WTC11 (cell line): Measurements from ENCODE around the gene STAU1. TPM values are rescaled to one million over a fixed set of nuclear protein-coding genes. Genes with fewer than 3 reads are reported as not detected.
A peak's percentile ranks its signal among the peaks of the same experiment; 100 is the strongest.

ENCODE experiments used
- ATAC-seq: fragments of 200-7000 bp; cut with Tn5 transposase; 2 replicates; pipeline ENCODE4 v1.10.0; 2021; ENCODE audit warnings: mild to moderate bottlenecking, moderate library complexity
- CTCF ChIA-PET: fragments of 300-600 bp; sonication (Branson Sonifier 250); formaldehyde crosslinking; loops from one replicate; lab custom pipeline; 2021; ENCODE audit warnings: antibody characterized with exemption; lab: Charles Lee
- POLR2A ChIA-PET: fragments of 350-600 bp; sonication (Branson Sonifier 250); formaldehyde crosslinking; loops from one replicate; lab custom pipeline; 2021; ENCODE audit warnings: antibody characterized with exemption; lab: Charles Lee
- DNase-seq: peaks from one replicate; pipeline ENCODE4 v3.0.0; 2021; ENCODE audit warnings: low spot score
- H3K27ac Mint-ChIP-seq: 2 replicates; pipeline ENCODE4 v1.8.0; 2021; ENCODE audit warnings: mixed read lengths
- H3K27me3 Mint-ChIP-seq: 2 replicates; pipeline ENCODE4 v1.8.0; 2021; ENCODE audit warnings: low read depth, mild to moderate bottlenecking, moderate library complexity, mixed read lengths
- H3K36me3 Mint-ChIP-seq: 2 replicates; pipeline ENCODE4 v1.8.0; 2021; ENCODE audit warnings: mixed read lengths
- H3K4me1 Mint-ChIP-seq: 2 replicates; pipeline ENCODE4 v1.8.0; 2022; ENCODE audit warnings: mixed read lengths
- H3K4me3 Mint-ChIP-seq: 2 replicates; pipeline ENCODE4 v1.8.0; 2021; ENCODE audit warnings: mild to moderate bottlenecking, moderate library complexity, mixed read lengths
- H3K9me3 Mint-ChIP-seq: 2 replicates; pipeline ENCODE4 v1.8.0; 2021; ENCODE audit warnings: mixed read lengths
- ATF2 ChIP-seq: sonication (generic); formaldehyde crosslinking; IDR thresholded peaks from 2 replicates; pipeline ENCODE4 v1.8.1; 2022; ENCODE audit warnings: low read depth, missing genetic modification reagents, borderline replicate concordance
- ATF6 ChIP-seq: sonication (generic); formaldehyde crosslinking; IDR thresholded peaks from 2 replicates; pipeline ENCODE4 v1.8.1; 2023; ENCODE audit warnings: mild to moderate bottlenecking, missing genetic modification reagents
- E2F4 ChIP-seq: sonication (generic); formaldehyde crosslinking; IDR thresholded peaks from 2 replicates; pipeline ENCODE4 v1.8.1; 2022; ENCODE audit warnings: low read depth, mild to moderate bottlenecking, moderate library complexity, missing genetic modification reagents, borderline replicate concordance
- GRHL2 ChIP-seq: fragments of 250-450 bp; sonication (Bioruptor Pico); IDR thresholded peaks from 2 replicates; pipeline ENCODE4 v1.8.0; 2022; ENCODE audit warnings: mild to moderate bottlenecking, moderate library complexity; ENCODE audit not compliant: insufficient replicate concordance, severe bottlenecking
- MLX ChIP-seq: sonication (generic); formaldehyde crosslinking; IDR thresholded peaks from 2 replicates; pipeline ENCODE4 v1.8.1; 2023; ENCODE audit warnings: mild to moderate bottlenecking, missing genetic modification reagents, moderate library complexity
- MXD4 ChIP-seq: fragments of 250-450 bp; sonication (Bioruptor Pico); IDR thresholded peaks from 2 replicates; pipeline ENCODE4 v1.8.0; 2021; ENCODE audit warnings: mild to moderate bottlenecking, moderate library complexity, borderline replicate concordance
- PREB ChIP-seq: sonication (generic); formaldehyde crosslinking; IDR thresholded peaks from 2 replicates; pipeline ENCODE4 v1.8.1; 2022; ENCODE audit warnings: mild to moderate bottlenecking, missing genetic modification reagents, moderate library complexity, borderline replicate concordance
- SMAD3 ChIP-seq: sonication (generic); formaldehyde crosslinking; IDR thresholded peaks from 2 replicates; pipeline ENCODE4 v1.8.0; 2022; ENCODE audit warnings: missing genetic modification reagents, mild to moderate bottlenecking, borderline replicate concordance
- SMAD4 ChIP-seq: sonication (generic); formaldehyde crosslinking; IDR thresholded peaks from 2 replicates; pipeline ENCODE4 v1.8.0; 2022; ENCODE audit warnings: mild to moderate bottlenecking, missing genetic modification reagents
- TP53 ChIP-seq: sonication (generic); formaldehyde crosslinking; IDR thresholded peaks from 2 replicates; pipeline ENCODE4 v1.8.1; 2023; ENCODE audit warnings: mild to moderate bottlenecking, missing genetic modification reagents
- ZNF121 ChIP-seq: sonication (generic); formaldehyde crosslinking; IDR thresholded peaks from 2 replicates; pipeline ENCODE4 v1.8.0; 2023; ENCODE audit warnings: missing genetic modification reagents
- ZNF425 ChIP-seq: fragments of 250-450 bp; sonication (Bioruptor Pico); conservative IDR thresholded peaks from 2 replicates; pipeline ENCODE4 v1.9.0; 2021; ENCODE audit warnings: mild to moderate bottlenecking
- ZNF671 ChIP-seq: fragments of 250-450 bp; sonication (Bioruptor Pico); IDR thresholded peaks from 2 replicates; pipeline ENCODE4 v1.8.0; 2021; ENCODE audit warnings: mild to moderate bottlenecking
- total RNA-seq: library from RNA; stranded (reverse); gene quantifications from 3 replicates; pipeline ENCODE4 v1.2.3, GENCODE V29; 2021
- TF ChIP-seq, protein P1 (sequence below): sonication (generic); formaldehyde crosslinking; IDR thresholded peaks from 2 replicates; pipeline ENCODE4 v1.8.1; 2023; ENCODE audit warnings: mild to moderate bottlenecking, moderate library complexity, missing genetic modification reagents
- TF ChIP-seq, protein P2 (sequence below): fragments of 250-450 bp; sonication (Bioruptor Pico); IDR thresholded peaks from 2 replicates; pipeline ENCODE4 v2.1.2; 2022; ENCODE audit warnings: mild to moderate bottlenecking, moderate library complexity
- TF ChIP-seq, protein P3 (sequence below): sonication (generic); formaldehyde crosslinking; IDR thresholded peaks from 2 replicates; pipeline ENCODE4 v1.8.1; 2023; ENCODE audit warnings: mild to moderate bottlenecking, missing genetic modification reagents, moderate library complexity
- TF ChIP-seq, protein P4 (sequence below): fragments of 250-450 bp; sonication (Bioruptor Pico); IDR thresholded peaks from 2 replicates; pipeline ENCODE4 v1.9.0; 2021; ENCODE audit warnings: mild to moderate bottlenecking
- TF ChIP-seq, protein P5 (sequence below): sonication (generic); formaldehyde crosslinking; IDR thresholded peaks from 2 replicates; pipeline ENCODE4 v1.8.0; 2022; ENCODE audit warnings: missing genetic modification reagents

The STAU1 gene
- total RNA-seq, 1 experiment from 2014 or later: 92.6 TPM

GRCh38 chr20:49103019-49103418 lies 85.1 kb downstream of the STAU1 start (continued):
- TF ChIP-seq, protein P1, sequence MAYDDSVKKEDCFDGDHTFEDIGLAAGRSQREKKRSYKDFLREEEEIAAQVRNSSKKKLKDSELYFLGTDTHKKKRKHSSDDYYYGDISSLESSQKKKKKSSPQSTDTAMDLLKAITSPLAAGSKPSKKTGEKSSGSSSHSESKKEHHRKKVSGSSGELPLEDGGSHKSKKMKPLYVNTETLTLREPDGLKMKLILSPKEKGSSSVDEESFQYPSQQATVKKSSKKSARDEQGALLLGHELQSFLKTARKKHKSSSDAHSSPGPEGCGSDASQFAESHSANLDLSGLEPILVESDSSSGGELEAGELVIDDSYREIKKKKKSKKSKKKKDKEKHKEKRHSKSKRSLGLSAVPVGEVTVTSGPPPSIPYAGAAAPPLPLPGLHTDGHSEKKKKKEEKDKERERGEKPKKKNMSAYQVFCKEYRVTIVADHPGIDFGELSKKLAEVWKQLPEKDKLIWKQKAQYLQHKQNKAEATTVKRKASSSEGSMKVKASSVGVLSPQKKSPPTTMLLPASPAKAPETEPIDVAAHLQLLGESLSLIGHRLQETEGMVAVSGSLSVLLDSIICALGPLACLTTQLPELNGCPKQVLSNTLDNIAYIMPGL (CRISPR knock-in tag): no peak
- TF ChIP-seq GRHL2 (CRISPR knock-in tag): no peak
- TF ChIP-seq, protein P2, sequence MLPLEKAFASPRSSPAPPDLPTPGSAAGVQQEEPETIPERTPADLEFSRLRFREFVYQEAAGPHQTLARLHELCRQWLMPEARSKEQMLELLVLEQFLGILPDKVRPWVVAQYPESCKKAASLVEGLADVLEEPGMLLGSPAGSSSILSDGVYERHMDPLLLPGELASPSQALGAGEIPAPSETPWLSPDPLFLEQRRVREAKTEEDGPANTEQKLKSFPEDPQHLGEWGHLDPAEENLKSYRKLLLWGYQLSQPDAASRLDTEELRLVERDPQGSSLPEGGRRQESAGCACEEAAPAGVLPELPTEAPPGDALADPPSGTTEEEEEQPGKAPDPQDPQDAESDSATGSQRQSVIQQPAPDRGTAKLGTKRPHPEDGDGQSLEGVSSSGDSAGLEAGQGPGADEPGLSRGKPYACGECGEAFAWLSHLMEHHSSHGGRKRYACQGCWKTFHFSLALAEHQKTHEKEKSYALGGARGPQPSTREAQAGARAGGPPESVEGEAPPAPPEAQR: no peak
- TF ChIP-seq ATF6 (CRISPR knock-in tag): no peak
- no peak for TF ChIP-seq ATF2 (CRISPR knock-in tag)
- no peak for TF ChIP-seq SMAD4 (CRISPR knock-in tag)
- TF ChIP-seq, protein P3, sequence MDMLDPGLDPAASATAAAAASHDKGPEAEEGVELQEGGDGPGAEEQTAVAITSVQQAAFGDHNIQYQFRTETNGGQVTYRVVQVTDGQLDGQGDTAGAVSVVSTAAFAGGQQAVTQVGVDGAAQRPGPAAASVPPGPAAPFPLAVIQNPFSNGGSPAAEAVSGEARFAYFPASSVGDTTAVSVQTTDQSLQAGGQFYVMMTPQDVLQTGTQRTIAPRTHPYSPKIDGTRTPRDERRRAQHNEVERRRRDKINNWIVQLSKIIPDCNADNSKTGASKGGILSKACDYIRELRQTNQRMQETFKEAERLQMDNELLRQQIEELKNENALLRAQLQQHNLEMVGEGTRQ (CRISPR knock-in tag): no peak
- TF ChIP-seq, protein P4, sequence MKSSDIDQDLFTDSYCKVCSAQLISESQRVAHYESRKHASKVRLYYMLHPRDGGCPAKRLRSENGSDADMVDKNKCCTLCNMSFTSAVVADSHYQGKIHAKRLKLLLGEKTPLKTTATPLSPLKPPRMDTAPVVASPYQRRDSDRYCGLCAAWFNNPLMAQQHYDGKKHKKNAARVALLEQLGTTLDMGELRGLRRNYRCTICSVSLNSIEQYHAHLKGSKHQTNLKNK (CRISPR knock-in tag): no peak
- no peak for TF ChIP-seq TP53
- TF ChIP-seq MXD4 (CRISPR knock-in tag): no peak
- TF ChIP-seq PREB (CRISPR knock-in tag): no peak

DNA sequence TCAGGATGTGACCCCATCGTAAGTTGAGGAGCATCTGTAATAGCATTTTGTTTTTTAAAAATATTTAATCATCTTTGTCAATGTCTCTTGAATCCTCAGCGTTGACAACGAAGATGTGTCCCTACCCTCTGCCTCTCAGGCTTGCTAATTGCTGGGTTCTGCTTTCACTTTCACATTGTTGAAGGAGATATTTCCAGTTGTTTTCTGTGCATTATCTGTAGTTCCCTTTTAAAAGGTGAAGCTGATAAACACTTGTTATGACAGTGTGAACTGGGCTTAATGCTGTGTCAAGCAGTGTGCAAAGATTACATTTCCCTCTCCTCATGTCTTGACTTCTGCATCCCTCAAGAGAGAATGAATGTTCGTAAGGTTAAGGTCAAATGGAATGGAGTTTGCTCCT lies 87.2 kb downstream of the STAU1 start:
- DNase-seq (no peak), ATAC-seq (no peak)
- peaks cover 70% of the 10 kb centered on the region for H3K36me3 Mint-ChIP-seq
- peaks cover 8% of the 10 kb centered on the region for H3K4me1 Mint-ChIP-seq
- no peaks in the 10 kb centered on the region for H3K9me3 Mint-ChIP-seq
- CTCF ChIA-PET: no interaction called here
- POLR2A ChIA-PET: no interaction called here
- H3K27ac Mint-ChIP-seq: 0 out of 2 replicates have a peak overlapping the region, but pooled peaks have one; percentile 22
- H3K4me3 Mint-ChIP-seq: no peak overlapping the region
- no peaks in the 10 kb centered on the region for H3K27me3 Mint-ChIP-seq
- TF ChIP-seq SMAD3 (CRISPR knock-in tag): no peak
- no peak for TF ChIP-seq E2F4 (CRISPR knock-in tag)
- TF ChIP-seq, protein P5, sequence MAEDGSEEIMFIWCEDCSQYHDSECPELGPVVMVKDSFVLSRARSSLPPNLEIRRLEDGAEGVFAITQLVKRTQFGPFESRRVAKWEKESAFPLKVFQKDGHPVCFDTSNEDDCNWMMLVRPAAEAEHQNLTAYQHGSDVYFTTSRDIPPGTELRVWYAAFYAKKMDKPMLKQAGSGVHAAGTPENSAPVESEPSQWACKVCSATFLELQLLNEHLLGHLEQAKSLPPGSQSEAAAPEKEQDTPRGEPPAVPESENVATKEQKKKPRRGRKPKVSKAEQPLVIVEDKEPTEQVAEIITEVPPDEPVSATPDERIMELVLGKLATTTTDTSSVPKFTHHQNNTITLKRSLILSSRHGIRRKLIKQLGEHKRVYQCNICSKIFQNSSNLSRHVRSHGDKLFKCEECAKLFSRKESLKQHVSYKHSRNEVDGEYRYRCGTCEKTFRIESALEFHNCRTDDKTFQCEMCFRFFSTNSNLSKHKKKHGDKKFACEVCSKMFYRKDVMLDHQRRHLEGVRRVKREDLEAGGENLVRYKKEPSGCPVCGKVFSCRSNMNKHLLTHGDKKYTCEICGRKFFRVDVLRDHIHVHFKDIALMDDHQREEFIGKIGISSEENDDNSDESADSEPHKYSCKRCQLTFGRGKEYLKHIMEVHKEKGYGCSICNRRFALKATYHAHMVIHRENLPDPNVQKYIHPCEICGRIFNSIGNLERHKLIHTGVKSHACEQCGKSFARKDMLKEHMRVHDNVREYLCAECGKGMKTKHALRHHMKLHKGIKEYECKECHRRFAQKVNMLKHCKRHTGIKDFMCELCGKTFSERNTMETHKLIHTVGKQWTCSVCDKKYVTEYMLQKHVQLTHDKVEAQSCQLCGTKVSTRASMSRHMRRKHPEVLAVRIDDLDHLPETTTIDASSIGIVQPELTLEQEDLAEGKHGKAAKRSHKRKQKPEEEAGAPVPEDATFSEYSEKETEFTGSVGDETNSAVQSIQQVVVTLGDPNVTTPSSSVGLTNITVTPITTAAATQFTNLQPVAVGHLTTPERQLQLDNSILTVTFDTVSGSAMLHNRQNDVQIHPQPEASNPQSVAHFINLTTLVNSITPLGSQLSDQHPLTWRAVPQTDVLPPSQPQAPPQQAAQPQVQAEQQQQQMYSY (CRISPR knock-in tag): no peak
- TF ChIP-seq ZNF121 (CRISPR knock-in tag): no peak
- TF ChIP-seq ZNF671: no peak
- no peak for TF ChIP-seq ZNF425 (CRISPR knock-in tag)
- no peak for TF ChIP-seq MLX (CRISPR knock-in tag)
